AG04449 (cell line): ENCODE results near the gene ZFAND2B.

Source experiments
- CTCF ChIA-PET: fragments of 350-600 bp; formaldehyde crosslinking; extraction: SDS; loops from one replicate; lab custom pipeline; 2021; ENCODE audit warnings: antibody characterized with exemption; lab: Yijun Ruan, JAX
- POLR2A ChIA-PET: fragments of 400-600, 350-600 bp; formaldehyde crosslinking; extraction: SDS; loops from one replicate; lab custom pipeline; 2020; ENCODE audit warnings: antibody characterized with exemption, inconsistent platforms; lab: Yijun Ruan, JAX
- DNase-seq: peaks from one replicate; pipeline ENCODE4 v3.0.0-alpha.2; 2010; ENCODE audit warnings: low read depth, low spot score
- H3K4me3 ChIP-seq: 2 replicates; pipeline ENCODE4 v1.5.1; 2011; ENCODE audit warnings: low read depth, mild to moderate bottlenecking, control low read depth, low read length
- TF ChIP-seq, protein P1 (sequence below): IDR thresholded peaks from one replicate; pipeline ENCODE4 v1.5.1; 2011; ENCODE audit warnings: mild to moderate bottlenecking, moderate library complexity, low read length, control low read depth, inconsistent platforms; ENCODE audit not compliant: insufficient read depth; ENCODE audit errors: missing control alignments

ZFAND2B gene

DNA sequence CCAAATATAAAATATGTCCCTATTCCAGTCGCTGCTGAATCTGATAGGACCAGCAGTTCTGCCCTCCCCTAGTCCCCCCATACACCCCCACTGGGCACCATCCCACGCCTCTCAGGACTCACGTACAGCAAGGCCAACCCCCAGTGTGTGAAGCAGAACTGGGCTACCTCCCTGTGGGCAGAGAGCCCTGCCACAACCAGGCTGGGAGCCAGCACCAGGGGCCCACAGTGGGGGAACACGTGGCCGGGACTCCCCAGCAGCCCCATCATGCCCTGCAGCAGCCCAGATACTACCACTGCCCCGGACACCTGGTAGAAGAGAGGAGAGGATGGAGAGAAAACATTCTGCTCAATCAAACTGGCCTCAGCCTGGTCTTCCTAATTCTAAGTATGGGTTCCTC is 38.1 kb upstream of the ZFAND2B start:
- ChIA-PET POLR2A (no interaction called here), CTCF (interaction anchor here (1.2 to 9.4 kb wide), 5 partner anchors 8 to 131 kb away, joined by 3 to 154 read pairs (median 46); partner anchors contain the start of gene NHEJ1)
- TF ChIP-seq, protein P1, sequence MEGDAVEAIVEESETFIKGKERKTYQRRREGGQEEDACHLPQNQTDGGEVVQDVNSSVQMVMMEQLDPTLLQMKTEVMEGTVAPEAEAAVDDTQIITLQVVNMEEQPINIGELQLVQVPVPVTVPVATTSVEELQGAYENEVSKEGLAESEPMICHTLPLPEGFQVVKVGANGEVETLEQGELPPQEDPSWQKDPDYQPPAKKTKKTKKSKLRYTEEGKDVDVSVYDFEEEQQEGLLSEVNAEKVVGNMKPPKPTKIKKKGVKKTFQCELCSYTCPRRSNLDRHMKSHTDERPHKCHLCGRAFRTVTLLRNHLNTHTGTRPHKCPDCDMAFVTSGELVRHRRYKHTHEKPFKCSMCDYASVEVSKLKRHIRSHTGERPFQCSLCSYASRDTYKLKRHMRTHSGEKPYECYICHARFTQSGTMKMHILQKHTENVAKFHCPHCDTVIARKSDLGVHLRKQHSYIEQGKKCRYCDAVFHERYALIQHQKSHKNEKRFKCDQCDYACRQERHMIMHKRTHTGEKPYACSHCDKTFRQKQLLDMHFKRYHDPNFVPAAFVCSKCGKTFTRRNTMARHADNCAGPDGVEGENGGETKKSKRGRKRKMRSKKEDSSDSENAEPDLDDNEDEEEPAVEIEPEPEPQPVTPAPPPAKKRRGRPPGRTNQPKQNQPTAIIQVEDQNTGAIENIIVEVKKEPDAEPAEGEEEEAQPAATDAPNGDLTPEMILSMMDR, result no peak
- no peak for DNase-seq
- H3K4me3 ChIP-seq, result no peak overlapping the region

DNA sequence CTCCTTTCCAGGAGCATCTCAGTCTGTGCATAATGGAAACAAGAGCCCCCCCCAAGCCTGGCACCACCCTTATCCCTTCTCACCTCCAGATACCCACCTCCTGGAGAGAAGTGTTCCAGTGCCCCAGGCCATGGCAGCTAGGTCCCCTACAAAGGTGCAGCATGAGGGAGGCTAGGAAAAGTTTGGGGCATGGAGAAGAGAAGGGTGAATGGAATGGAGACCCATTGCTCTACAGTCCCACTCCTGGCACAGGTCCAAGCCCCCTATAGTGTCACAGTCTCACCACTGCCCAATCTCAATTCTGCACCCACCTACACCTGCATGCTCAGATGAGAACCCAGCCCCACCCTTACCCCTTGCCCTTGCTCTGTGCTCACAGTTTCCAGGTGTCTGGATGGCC is 37.6 kb upstream of the ZFAND2B start:
- CTCF ChIA-PET, result interaction anchor here (1.2 to 9.4 kb wide), 6 partner anchors 9 to 131 kb away, joined by 3 to 154 read pairs (median 38); partner anchors contain the start of gene NHEJ1
- no peak for DNase-seq
- no peak overlapping the region for H3K4me3 ChIP-seq
- TF ChIP-seq, protein P1, result no peak
- POLR2A ChIA-PET, result no interaction called here

DNA sequence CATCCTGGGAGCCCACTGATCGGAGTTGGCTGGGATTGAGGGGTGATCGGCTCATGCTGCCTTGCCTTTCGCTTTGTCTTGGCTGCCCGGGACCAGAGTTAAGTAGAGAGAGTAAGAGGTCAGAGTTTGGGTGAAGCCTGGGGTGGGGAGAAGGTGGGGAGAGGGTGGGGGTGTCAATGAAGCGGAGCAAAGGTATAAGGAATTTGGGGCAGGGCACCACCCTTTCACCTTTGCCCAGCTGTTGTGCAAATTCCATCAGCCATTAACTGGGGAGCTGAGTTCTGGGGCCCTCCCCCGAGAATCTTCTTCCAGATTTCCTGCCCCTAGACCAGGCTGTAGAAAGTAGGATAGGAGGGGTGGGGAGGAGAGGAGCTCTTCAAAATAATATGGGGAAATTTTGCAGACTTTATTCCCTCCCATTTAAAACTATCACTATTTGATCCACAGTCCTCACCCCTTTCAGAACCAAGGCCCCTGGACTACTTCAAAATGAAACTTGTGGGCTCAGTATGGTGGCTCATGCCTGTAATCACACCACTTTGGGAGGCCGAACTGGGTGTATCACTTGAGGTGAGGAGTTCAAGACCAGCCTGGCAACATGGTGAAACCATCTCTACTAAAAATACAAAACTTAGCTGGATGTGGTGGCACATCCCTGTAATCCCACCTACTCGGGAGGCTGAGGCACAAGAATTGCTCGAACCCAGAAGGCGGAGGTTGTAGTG is 36.5 kb upstream of the ZFAND2B start, which contains the start of gene SLC23A3:
Gene SLC23A3 (minus strand): TSS at position 100 of the 725 bp plus-strand sequence. CDS start 45 bp downstream, at position 55.
- ChIA-PET CTCF (interaction anchor here (0.6 to 9.4 kb wide), 27 partner anchors 7 to 360 kb away, joined by 3 to 154 read pairs (median 7); partner anchors contain the start of genes DNAJB2, NHEJ1 and ZFAND2B), POLR2A (interaction anchor here (0.6 kb wide), 1 partner anchor 48 kb away, joined by 3 read pairs; no protein-coding TSS in a partner anchor)
- no peak within 1 kb of the TSS for H3K4me3 ChIP-seq
- DNase-seq, result no peak
- TF ChIP-seq, protein P1, result no peak

DNA sequence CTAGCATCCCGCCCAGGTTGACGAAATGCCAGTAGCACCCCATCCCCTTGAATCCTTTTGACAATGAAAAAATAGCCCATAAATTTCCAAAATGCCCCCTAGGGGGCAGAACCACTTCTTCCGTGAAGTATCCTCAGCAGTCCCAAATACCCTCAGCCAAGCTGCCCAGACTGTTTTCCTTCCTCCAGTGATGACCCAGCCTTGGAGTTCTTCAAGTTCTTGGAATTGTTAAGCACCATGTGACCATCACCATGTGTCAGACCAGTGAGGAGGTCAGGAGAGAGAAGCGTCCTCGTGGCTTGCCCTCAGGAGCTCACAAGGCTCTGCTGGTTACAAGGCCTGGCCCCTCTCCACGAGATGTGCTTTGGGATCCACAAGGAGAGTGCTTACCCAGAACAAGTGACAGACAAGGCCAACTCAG is 35.3 kb upstream of the ZFAND2B start:
- TF ChIP-seq, protein P1, result peak; percentile 27
- ChIA-PET POLR2A (interaction anchor here (1.0 kb wide), 1 partner anchor 36 kb away, joined by 3 read pairs; the partner anchor contains the start of gene ZFAND2B), CTCF (interaction anchor here (0.6 to 9.4 kb wide), 39 partner anchors 8 to 359 kb away, joined by 3 to 154 read pairs (median 4); partner anchors contain the start of genes ABCB6, ANKZF1, ATG9A and CFAP65)
- no peak overlapping the region for H3K4me3 ChIP-seq
- peak; percentile 75 for DNase-seq

DNA sequence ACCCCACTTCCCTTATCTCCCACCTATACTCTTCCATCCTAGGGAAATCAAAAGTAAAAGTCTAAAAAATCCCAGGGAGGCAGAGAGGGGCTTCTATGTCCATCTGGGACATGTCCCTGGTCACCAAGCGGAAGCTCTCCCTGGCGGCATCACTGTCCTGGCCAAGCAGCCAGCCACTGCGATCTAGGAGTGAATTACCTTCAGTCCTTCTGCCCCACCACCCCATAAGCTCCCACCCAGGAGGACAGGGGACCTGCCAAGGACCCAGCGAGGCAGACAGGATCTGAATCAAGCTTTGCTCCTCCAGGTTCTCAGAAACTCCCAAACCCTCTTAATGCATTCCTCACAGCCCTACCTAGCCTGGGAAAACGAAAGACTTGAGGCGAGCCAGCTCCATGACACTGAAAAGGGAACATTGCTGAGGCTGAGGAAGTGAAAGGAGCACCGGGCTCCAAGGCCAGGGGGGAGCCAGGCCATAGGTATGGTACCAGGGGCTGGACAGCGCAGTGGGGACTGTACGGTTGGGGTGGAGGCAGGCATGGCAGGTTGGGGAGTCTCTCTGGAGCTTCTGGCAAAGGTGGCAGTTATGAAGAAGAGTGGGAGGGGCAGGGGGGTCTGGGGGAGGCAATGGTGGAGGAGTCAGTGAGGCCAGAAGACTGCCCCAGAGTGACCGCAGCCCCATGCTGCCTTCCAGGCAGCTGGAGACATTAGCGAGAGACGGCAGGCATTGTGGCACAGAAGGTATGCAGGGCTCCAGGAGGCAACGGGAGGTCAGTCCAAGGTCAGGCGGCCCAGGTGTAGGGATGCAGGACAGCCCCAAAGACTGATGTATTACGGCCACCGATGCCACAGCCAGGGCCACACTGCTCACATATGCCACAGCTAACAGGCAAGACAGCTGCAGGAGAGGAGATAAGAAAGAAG is 34.1 kb upstream of the ZFAND2B start:
- ChIA-PET CTCF (interaction anchor here (0.8 to 9.4 kb wide), 22 partner anchors 9 to 207 kb away, joined by 3 to 154 read pairs (median 4); partner anchors contain the start of genes ABCB6, ANKZF1, ATG9A and NHEJ1), POLR2A (interaction anchor here (1.0 kb wide), 1 partner anchor 34 kb away, joined by 3 read pairs; the partner anchor contains the start of gene ZFAND2B)
- no peak for DNase-seq
- H3K4me3 ChIP-seq, result no peak overlapping the region
- TF ChIP-seq, protein P1, result no peak
